CD4-positive, alpha-beta T cell treated with Interferon gamma for 1 hour (primary cell): Measurements from ENCODE around the gene TESK2.
A peak's percentile ranks its signal among the peaks of the same experiment; 100 is the strongest.
"Not testable (repeated sequence)": the region's sequence is repeated elsewhere in the genome, so short reads cannot be mapped to it uniquely, and the experiment has no call there.

Experiments
- DNase-seq: peaks from one replicate; pipeline ENCODE4 v3.0.0-alpha.2; 2020

TESK2 gene, protein sequence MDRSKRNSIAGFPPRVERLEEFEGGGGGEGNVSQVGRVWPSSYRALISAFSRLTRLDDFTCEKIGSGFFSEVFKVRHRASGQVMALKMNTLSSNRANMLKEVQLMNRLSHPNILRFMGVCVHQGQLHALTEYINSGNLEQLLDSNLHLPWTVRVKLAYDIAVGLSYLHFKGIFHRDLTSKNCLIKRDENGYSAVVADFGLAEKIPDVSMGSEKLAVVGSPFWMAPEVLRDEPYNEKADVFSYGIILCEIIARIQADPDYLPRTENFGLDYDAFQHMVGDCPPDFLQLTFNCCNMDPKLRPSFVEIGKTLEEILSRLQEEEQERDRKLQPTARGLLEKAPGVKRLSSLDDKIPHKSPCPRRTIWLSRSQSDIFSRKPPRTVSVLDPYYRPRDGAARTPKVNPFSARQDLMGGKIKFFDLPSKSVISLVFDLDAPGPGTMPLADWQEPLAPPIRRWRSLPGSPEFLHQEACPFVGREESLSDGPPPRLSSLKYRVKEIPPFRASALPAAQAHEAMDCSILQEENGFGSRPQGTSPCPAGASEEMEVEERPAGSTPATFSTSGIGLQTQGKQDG

DNA sequence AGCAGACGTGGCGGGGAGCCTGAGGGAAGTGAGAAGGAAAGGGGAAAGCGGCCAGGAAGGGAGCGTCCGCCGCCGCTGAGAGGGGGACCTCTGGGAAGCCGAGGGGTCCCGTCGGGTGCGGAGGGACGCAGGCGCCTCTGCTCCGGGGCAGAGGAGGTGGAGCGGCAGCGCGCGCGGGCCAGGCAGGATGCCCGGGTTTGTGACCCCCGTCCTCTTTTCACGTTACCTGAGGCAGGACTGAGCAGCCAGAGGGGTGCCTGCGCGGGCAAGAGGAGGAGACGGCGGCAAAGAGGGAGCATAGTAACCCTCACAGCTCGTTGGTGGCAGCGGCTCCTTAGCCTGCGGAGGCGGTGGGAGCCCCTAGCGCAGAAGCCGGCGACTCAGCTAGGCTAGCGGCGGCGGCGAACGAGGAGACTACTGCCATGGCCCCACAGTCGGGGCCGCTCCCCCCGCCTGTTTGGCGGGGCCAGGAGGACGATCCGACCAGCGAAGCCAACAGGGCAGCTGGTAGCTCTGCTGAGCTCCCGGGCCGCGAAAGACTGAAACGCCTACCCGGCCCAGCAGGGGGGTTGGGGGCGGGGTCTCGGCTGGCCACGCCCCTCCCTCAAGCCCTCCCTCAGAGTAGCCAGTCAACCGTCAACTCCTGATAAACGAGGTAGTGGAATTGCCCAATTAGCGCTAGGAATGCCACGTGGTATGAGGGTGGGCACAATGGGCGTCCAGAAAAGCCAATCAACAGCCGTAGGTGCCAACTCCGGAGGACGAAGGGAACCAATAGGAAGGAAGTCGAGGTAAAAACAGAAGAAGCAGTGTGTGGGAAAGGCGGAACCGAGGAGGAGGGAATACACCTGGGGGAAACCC is at the start of gene TESK2:
TSS of gene TESK2 (minus strand) at position 538 of the 861 bp plus-strand sequence. CDS start 33,378 bp downstream, outside the sequence.
- DNase-seq: peak; percentile 99

DNA sequence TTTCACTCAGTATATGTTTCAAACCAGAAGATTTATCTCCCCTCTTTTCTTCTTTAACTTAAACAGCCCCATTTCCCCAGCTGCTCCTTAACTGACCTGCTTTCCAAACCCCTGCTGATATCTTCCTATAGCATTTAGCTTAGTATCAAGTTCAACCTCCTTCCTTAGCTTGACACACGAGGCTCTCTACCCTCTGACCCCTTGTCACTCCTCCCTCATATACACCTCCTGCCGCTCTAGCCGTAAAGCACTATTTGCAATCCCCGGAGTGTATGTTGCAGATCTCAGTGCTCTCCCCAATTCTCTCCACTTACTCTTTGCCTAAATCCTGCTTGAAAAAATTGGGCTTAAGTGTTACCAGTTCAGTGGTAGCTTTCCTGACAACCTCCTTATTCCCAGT is 45.9 kb upstream of the TESK2 start:
- DNase-seq: no peak

DNA sequence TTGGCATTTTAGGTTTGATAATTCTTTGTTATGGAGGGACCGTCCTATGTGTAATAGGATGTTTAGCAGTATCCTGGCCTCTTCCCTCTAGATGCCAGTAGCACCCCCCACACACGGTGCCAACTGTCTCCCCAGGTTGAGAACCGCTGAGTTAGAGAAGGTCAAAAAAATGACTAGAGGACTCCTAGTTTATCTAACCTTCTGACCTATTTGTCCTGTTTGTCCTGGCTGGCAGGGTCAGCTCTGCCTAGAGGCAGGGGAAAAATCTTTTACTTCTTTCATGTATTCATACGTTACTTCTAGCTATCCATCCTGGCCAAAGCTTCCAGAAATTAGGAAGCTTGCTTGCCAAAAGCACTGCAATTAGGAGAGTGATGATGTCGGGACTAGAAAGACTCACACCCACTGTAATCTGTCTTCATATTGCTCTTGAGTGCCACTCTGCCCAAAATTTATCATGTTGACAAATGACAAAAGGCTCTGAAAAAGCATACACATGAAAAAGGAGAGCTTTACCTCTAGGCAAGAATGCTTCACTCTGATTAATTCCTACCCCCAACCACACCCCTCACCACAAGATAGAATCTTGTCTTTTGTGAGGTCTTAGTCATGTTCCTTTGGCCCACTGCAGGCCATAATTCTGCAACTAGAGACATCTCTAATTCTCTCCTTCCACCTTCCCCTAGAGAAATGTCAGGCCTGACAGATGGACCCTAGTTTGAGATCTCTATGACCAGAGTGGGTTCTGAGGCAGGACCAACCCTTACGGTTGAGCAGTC is 45.2 kb upstream of the TESK2 start:
- no peak for DNase-seq

DNA sequence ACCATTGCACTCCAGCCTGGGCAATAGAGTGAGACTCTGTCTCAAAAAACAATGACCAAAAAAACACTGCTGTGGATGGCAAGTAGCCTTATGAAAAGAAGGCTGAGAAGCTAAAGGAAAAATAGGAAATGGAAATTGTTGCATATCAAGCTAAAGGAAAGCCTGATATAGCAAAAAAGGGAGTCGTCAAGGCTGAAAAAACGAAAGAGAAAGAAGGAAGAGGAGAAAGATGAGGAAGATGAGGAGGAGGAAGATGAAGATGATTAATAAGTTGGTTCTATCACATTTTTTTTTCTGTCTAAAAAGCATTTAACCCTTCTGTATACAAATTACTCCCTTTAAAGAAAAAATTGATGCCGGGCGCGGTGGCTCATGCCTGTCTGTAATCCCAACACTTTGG is 40.9 kb upstream of the TESK2 start:
- DNase-seq: no peak

DNA sequence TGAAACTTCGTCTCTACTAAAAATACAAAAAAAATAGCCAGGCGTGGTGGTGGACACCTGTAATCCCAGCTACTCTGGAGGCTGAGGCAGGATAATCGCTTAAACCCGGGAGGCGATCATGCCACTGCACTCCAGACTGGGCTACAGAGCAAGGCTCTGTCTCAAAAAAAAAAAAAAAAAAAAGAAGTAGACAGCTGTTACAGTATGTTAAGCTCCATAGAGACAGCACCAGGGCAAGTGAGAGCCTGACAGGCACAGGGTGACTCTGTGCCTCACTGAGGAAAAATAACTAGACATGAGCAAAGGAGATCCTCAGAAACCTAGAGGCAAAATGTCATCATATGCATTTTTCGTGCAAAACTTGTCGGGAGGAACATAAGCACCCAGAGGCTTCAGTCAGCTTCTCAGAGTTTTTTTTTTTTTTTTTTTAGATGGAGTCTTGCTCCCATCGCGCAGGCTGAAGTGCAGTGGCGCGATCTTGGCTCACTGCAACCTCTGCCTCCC is 39.7 kb upstream of the TESK2 start:
- DNase-seq: no peak

DNA sequence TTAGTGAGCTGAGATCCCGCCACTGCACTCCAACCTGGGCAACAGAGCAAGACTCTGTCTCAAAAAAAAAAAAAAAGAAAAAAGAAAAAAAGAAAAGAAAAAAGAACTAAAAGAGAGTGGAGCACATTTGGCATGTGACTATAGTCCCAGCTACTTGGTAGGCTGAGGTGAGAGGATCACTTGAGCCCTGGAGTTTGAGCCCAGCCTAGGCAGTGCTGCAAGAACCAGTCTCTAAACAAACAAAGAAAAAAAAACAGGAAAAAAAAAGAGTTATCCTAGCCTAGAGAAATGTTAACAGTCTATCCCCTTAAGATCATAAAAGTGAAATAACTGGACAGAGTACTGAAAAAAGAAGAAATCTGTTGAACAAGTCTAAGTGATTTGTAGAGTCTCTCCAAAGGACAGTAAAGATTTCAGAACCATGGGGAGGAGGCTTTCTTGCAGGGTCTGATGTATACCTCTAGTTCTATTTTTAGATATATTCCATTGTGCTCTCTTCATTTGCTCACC is 35.2 kb upstream of the TESK2 start:
- no peak for DNase-seq

DNA sequence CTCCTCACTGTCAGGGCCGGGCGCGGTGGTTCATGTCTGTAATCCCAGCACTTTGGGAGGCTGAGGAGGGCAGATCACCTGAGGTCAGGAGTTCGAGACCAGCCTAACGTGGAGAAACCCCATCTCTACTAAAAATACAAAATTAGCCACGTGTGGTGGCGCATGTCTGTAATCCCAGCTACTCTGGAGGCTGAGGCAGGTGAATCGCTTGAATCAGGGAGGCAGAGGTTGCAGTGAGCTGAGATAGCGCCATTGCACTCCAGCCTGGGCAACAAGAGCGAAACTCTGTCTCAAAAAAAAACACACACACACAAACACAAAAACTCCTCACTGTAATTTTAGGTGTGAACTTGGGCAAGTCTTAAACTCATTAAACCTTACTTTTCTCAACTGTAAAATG is 33.0 kb upstream of the TESK2 start:
- not testable (repeated sequence) for DNase-seq

DNA sequence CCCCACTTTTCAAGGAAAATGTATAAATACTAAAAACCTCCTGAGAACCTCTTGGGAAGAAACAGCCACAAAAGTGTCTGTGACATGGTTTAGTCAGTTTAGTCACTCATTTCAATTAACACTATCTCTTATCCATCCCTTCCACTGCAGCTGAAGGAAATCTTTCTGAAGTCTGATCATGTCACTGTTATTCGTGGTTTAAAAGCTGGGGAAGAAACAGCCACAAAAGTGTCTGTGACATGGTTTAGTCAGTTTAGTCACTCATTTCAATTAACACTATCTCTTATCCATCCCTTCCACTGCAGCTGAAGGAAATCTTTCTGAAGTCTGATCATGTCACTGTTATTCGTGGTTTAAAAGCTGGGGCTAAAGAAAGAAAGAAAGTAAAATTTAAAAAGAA is 32.6 kb upstream of the TESK2 start:
- DNase-seq: not testable (repeated sequence)

DNA sequence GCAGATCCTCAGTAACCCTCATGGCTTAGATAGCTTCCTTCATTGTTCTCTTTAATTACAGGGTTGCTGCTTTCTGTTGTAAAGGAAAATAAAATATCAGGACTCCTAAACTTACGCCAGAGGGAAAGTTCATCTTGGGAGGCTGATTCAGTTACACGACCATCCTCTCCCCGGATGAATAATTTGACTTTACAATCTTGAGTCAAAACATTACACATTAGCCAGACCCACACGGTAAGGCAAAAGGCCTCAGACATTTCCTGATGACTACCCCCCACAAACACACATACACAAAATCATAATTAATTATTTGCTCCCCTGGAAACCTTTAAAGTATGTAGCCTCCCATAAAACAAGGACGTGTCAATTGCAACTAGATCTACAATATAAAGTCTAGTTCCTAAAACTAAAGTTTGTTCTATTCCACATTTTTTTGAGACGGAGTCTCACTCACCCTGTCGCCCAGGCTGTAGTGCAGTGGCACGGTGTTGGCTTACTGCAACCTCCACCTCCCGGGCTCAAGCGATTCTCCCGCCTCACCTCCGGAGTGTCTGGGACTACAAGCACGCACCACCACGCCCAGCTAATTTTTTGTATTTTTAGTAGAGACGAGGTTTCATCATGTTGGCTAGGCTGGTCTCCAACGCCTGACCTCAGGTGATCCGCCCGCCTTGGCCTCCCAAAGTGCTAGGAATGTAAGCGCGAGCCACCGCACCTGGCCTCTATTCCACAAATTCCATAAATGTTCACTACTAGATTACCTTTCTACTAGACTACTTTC is 31.6 kb upstream of the TESK2 start:
- no peak for DNase-seq

DNA sequence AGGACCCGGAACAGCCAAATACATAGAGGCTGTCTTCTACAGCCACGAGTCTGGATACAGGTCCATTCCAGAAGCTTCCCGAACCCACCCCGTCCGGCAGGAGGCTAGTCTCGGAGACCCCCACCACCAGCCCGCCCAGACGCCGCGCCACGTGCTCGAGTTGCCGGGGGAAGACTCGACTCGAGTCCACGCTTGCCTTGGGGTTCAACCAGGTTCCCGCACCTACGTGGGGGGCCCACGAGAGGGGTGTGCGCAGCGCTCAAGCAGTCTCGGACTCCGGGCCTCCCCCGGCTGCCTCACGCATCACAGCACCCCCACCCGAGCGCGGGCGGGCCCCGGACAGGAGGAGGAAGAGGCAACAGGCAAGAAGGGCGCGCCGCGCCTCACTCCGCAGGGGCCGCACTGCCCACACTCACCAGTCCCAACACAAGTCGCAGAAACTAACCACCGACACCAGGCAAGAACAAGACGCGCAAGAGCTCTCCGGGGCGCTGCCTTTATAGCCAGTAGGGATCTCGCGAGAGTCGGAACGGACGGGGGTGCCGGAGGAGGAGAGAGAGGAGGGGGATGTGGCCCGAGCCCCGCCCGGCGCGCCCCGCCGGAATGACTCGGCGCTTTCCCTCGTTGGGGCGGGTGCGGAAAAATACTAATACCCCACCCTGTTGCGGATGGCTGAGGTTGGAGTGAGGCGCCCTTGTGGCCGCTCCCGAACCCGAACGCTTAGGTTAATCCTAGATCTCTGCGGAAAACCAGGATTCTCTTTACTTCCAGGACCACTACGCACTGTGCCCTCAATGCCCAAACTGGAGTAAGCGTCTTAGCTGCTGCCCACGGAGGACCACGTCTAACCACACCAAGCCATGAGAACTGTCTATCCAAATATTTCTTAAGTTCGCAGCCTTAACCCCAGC is 30.7 kb upstream of the TESK2 start, which contains the start of gene PRDX1:
TSS of gene PRDX1 (minus strand) at position 472 of the 911 bp plus-strand sequence. CDS start 2,841 bp downstream, outside the sequence.
- peak; percentile 95 for DNase-seq

DNA sequence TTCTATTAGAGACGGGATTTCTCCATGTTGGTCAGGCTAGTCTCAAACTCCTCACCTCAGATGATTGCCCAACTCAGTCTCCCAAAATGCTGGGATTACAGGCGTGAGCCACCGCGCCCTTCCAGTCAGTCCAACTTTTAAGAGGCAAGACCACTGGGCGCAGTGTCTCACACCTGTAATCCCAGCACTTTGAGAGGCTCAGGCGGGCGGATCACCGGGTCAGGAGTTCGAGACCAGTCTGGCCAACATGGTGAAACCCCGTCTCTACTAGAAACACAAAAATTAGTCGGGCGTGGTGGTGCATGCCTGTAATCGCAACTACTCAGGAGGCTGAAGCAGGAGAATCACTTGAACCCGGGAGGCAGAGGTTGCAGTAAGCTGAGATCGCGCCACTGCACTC is 28.8 kb upstream of the TESK2 start:
- DNase-seq: not testable (repeated sequence)

DNA sequence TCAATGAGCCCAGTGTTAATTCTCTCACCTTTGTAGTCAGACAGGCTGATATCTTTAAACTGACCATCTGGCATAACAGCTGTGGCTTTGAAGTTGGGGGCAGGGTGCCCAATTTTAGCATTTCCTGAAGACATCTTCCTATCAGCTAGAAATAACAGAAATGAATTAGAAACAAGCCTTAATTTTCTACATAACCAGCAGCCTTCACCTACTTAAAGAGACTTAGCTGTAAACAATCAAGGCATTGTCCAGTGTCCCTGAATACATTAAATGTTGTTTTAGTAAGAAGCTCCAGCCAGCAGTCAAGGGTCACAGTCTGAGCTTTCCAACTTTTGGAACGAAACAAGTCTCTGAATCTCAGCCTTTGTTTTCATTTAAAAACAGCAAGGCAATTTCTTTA is 27.9 kb upstream of the TESK2 start:
- no peak for DNase-seq

DNA sequence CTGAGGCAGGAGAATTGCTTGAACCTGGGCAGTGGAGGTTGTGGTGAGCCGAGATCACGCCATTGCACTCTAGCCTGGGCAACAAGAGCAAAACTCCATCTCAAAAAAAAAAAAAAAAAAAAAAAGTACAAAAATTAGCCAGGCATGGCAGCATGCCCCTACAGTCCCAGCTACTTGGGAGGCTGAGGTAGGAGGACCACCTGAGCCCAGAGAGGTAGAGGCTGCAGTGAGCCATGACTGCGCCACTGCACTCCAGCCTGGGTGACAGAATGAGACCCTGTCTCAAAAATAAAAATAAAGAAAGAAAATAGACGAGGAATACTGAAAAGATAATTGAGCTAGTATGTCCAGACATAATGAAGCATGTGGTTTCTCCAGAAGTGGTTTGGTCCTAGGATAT is 27.4 kb upstream of the TESK2 start:
- not testable (repeated sequence) for DNase-seq

DNA sequence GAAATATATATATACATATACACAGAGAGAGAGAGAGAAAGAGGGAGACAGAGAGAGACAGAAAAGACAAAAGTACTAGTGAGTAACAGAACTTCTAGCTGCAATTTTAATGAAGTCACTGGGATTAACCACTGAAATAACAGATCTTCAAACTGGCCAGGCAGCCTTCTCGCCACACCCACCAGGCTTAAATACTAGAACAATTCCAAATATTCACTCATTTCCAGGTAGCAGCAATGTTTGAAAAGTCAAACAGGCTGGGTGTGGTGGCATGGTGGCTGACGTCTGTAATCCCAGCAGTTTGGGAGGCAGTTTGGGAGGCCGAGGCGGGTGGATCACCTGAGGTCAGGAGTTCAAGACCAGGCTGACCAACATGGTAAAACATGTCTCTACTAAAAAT is 25.5 kb upstream of the TESK2 start:
- no peak for DNase-seq

DNA sequence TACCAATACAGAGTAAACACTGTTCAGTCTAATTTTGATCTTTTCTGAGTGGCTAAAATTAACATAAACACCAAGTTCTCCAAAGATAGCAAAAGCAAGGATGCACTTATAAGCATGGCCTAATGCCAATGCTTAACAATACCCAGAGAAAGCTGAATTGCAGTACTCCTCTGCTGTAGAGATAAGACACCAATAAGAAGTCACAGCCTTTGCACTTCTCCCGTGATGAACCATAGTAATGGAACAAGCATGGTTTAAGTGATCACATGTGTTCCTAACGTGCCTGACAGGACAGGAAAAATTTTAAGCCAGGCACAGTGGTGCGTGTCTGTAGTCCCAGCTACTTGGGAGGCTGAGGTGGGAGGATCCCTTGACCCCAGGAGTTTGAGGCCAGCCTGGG is 25.1 kb upstream of the TESK2 start:
- DNase-seq: no peak

DNA sequence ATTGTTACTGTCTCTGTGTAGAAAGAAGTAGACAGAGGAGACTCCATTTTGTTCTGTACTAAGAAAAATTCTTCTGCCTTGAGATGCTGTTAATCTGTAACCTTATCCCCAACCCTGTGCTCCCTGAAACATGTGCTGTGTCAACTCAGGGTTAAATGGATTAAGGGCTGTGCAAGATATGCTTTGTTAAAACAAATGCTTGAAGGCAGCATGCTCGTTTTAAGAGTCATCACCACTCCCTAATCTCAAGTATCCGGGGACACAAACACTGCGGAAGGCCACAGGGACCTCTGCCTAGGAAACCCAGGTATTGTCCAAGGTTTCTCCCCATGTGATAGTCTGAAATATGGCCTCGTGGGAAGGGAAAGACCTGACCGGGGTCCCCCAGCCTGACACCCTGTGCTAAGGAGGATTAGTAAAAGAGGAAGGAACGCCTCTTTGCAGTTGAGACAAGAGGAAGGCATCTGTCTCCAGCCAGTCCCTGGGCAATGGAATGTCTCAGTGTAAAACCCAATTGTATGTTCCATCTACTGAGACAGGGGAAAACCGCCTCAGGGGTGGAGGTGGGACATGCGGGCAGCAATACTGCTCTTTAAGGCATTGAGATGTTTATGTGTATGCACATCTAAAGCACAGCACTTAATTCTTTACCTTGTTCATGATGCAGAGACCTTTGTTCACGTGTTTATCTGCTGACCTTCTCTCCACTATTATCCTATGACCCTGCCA is 22.7 kb upstream of the TESK2 start:
- not testable (repeated sequence) for DNase-seq

DNA sequence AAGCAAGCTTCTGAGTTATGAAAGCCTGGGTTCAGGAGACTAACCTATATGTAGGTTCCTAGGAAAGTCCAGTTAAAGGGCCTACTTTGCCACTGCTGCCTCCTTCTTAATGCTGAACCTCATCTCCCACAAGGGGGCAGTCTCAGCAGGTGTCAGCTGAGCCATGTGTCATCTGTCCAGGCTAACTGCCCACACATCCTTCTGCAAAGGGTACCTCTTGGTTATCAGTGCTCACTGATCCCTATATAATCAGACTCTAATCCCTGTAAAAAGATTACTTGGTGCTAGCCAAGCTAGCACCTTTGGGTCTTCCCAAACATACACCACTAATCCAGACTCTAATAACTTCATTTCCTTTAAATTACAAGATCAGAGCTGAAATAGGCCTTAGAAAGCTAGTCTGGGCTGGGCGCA is 21.7 kb upstream of the TESK2 start:
- peak; percentile 42 for DNase-seq

DNA sequence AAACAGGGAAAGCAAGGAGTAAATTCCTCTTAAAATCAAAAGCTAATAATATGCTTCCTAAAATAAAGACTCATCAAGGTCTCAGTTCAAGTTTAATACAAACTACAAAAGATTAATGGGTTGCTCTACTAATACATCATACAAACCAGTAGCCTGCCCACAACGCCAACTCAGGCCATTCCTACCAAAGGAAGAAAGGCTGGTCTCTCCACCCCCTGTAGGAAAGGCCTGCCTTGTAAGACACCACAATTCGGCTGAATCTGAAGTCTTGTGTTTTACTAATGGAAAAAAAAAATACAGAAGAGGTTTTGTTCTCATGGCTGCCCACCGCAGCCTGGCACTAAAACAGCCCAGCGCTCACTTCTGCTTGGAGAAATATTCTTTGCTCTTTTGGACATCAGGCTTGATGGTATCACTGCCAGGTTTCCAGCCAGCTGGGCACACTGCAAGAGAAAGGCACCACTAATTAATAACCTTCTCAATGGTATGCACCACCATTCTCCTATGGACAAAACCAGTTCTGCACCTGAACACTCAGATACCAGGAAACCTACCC is 20.1 kb upstream of the TESK2 start:
- no peak for DNase-seq
